Large intestine (tissue), 3 donors: ENCODE measurements around the gene CDKL5. TPM values are rescaled to one million over a fixed set of nuclear protein-coding genes. Genes with fewer than 3 reads are reported as not detected.

ENCODE experiments used
- DNase-seq, 2 donors: peaks; one replicate each; pipeline versions ENCODE4 v3.0.0 to v3.0.0-alpha.2; 2013
- H3K27ac ChIP-seq: one replicate; pipeline ENCODE4 v1.5.1; 2013; ENCODE audit warnings: low read length
- H3K27me3 ChIP-seq: 2 replicates; pipeline ENCODE4 v1.6.1; 2013; ENCODE audit warnings: low read length; ENCODE audit not compliant: control insufficient read depth, insufficient read depth
- H3K36me3 ChIP-seq: 2 replicates; pipeline ENCODE4 v1.6.1; 2013; ENCODE audit warnings: low read length; ENCODE audit not compliant: control insufficient read depth, insufficient read depth
- H3K4me1 ChIP-seq: one replicate; pipeline ENCODE4 v1.6.1; 2013; ENCODE audit warnings: low read length; ENCODE audit not compliant: control insufficient read depth, insufficient read depth
- H3K4me3 ChIP-seq: one replicate; pipeline ENCODE4 v1.5.1; 2013; ENCODE audit warnings: low read length
- H3K9me3 ChIP-seq: one replicate; pipeline ENCODE4 v1.6.1; 2013; ENCODE audit warnings: mild to moderate bottlenecking, low read depth, low read length, moderate library complexity; ENCODE audit not compliant: control insufficient read depth
- WGBS: methylation state at CpG from one replicate; pipeline ENCODE4 v1.1.5; 2013; ENCODE audit warnings: low lambda C conversion rate; ENCODE audit not compliant: insufficient coverage; 5-methylcytosine and 5-hydroxymethylcytosine counted together
- polyA plus RNA-seq: library from polyadenylated mRNA; unstranded; fragments of 120-200 nt; gene quantifications from one replicate; pipeline ENCODE4 v1.2.1, GENCODE V29; 2013

CDKL5 gene
- polyA plus RNA-seq, 1 donor = 5.0 TPM

DNA sequence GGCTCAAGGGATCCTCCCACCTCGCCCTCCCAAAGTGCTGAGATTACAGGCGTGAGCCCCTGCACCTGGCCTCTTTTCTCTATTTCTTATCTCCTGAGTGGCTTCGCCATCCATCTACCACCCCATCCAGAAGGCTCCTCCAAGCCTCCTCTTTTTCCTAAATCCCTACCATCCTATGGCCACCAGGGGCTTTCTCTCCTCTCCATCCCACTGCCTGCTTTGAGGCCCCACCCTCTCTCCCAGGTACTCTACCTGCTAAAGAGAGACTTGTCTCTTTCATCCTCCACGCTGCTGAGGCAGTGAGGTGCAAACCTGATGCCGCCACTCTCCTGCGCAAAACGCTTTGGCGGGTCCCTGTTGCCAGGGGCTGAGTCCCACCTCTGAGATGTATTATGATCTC is 239.5 kb downstream of the CDKL5 start:
- Histone ChIP-seq H3K4me3 (no peak overlapping the region), H3K27ac (no peak overlapping the region), H3K9me3 (no peaks in the 10 kb centered on the region), H3K36me3 (no peaks in the 10 kb centered on the region), H3K27me3 (no peaks in the 10 kb centered on the region), H3K4me1 (peaks cover 2% of the 10 kb centered on the region)
- DNase-seq = no peak
- no CpG with 5 or more reads among the region's 8 CpGs for WGBS

DNA sequence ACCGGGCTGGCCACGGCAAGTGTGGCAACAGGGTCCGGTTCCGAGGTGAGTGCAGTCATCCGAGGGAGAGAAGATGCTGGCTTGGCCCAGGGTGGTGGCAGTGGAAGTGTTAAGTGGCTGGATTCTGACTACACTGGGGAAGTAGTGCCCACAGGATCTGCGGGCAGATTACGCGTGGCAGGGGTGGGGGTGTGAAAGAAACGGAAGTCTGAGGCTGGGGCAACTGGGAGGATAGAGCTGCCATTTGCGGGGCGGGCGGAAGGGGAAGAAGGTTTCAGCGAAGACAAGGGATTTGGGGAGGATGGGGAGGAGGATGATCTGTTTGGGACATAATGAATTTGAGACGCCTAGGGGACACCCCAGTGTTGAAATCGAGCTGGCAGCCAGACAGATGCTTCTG is 241.2 kb downstream of the CDKL5 start:
- no peaks in the 10 kb centered on the region for H3K9me3 ChIP-seq
- WGBS = no CpG with 5 or more reads among the region's 15 CpGs
- no peak overlapping the region for H3K4me3 ChIP-seq
- no peak for DNase-seq
- peaks cover 2% of the 10 kb centered on the region for H3K4me1 ChIP-seq
- no peaks in the 10 kb centered on the region for H3K36me3 ChIP-seq
- H3K27ac ChIP-seq = no peak overlapping the region
- no peaks in the 10 kb centered on the region for H3K27me3 ChIP-seq

DNA sequence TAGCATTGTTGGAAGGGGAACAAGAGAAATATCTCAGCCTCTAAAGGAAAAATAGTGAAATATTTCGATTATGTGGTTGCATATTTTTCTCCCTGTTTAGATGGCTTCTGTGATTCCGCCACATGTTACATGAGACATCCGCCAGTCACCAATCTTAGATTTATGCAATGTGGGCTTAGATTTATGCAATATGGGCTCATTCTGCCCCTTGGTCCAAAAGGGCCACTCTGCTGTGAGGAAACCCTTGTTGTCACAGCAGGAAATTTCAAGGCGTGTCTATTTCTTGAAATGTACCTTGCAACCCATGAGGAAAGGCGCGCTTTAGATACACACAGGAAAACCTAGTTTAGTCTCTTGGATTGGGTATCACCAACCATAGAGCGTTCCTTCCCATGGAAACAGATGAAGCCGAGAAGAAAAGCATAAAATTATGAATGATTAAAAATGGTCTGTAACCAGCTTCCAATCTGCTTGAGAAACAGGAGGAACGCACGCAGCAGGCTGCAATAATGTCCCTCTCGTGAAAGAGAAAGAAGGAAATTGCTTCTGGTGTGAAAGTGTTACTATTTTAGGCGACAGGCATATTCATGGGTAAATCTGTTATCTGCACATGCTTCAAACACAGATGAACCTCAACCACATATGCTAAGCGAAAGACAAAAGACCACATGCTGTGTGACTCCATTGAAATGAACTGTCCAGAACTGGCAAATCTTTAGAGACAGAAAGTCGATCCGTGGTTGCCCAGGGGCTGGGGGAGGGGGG is 242.8 kb downstream of the CDKL5 start:
- Histone ChIP-seq H3K9me3 (no peaks in the 10 kb centered on the region), H3K27ac (peak overlapping the region; percentile 33), H3K27me3 (no peaks in the 10 kb centered on the region), H3K4me1 (peaks cover 2% of the 10 kb centered on the region), H3K4me3 (no peak overlapping the region), H3K36me3 (no peaks in the 10 kb centered on the region)
- 83% methylated on average over 1 of the region's 15 CpGs for WGBS
- peak; percentile 54 to 69 for DNase-seq

DNA sequence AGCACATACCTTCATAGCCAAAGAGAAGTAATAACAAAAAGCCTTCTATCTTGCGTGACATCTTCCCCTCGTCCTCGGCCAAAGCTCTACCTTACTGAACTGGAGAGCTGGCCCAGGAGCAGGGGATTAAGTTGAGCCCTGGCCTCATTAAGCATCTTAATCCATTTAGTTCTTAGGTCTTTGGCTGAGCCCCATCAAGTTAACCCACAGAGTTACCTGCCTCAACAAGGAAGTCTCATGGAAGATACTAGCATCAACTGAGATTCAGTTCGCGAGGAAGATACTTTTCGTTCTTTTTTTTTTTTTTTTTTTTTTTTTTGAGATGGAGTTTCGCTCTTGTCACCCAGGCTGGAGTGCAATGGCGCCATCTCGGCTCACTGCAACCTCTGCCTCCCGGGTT is 246.6 kb downstream of the CDKL5 start, which contains the start of gene RS1:
Gene RS1 (minus strand): TSS at position 101 of the 400 bp plus-strand sequence. CDS start 40 bp downstream, at position 61.
- Histone ChIP-seq H3K4me3 (no peak within 1 kb of the TSS), H3K9me3 (no peaks in the 10 kb centered on the region)
- no CpG with 5 or more reads among the region's 10 CpGs for WGBS

DNA sequence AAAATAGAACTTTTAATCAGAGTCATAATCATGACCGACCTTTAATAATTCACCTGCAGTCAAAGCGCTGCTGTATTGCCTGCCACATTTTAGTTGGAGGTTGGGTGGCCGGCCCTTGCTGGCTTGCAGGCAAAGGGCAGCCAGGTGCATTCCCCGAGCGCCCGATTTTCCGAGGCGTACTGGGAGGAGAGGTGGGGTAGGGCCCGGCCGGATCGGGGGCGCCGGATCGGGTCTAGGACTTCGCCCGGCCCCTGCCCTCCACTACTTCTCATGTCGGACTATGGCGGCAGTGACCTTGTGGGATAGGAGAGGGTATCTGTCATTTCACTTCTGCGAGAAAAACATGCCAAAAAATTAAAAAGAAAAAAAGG is 249.0 kb downstream of the CDKL5 start:
- DNase-seq = peak in 1 of 2 donors; percentile 57
- H3K9me3 ChIP-seq = no peaks in the 10 kb centered on the region
- peaks cover 2% of the 10 kb centered on the region for H3K4me1 ChIP-seq
- no peaks in the 10 kb centered on the region for H3K36me3 ChIP-seq
- peak overlapping the region; percentile 13 for H3K27ac ChIP-seq
- WGBS = no CpG with 5 or more reads among the region's 19 CpGs
- H3K4me3 ChIP-seq = peak overlapping the region; percentile 79
- H3K27me3 ChIP-seq = no peaks in the 10 kb centered on the region

More for the DNA sequence above, 246.6 kb downstream of the CDKL5 start, which contains the start of gene RS1:
- no peaks in the 10 kb centered on the region for H3K36me3 ChIP-seq
- no peak within 1 kb of the TSS for H3K27ac ChIP-seq
- H3K27me3 ChIP-seq = no peaks in the 10 kb centered on the region
- DNase-seq = no peak
- peaks cover 2% of the 10 kb centered on the region for H3K4me1 ChIP-seq

DNA sequence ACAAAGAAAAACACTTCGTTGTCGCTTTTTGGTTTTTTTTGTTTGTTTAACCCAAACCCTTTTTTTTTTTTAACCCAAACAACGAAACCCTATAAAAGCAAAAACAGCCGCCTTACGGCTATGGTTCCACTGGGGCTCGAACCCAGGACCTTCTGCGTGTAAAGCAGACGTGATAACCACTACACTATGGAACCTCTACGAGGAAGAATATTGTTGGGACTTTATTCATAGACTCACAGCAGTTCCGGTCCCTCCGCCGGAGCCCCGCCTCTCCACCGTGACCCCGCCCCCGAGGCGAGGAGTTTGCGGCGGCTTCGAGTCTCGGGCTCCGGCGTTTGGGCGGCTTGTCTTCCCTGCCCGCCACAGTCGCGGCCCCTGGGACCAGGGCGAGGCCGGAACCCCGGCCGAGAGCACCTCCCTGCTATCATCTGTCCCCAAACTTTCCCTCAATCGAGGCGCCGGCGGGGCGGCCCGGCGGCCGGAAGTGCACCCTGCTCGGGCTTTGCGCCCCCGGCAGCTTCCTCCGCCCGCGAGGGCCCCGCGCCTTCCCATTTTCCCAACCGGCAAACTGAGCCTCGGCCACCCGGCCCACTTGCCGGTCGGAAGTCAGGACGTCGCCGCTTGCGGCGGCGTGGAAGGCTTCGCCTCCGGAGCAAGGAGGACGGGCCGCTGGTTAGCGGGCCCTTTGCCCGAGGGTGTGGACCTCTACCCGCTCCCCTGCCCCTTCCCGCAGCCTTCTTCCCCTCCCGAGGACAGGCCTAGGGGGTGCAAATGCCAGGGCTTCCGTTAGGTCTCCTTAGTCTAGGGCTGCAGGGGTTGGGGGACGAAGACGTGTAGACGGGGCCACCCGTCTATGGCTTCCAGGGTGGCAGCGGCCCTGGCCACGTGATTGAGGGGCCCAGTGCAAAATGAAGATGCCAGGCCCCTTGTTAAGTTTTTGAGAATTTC is 249.7 kb downstream of the CDKL5 start:
- Histone ChIP-seq H3K4me3 (peak overlapping the region; percentile 79), H3K4me1 (no peaks in the 10 kb centered on the region), H3K27ac (peak overlapping the region; percentile 62), H3K9me3 (no peaks in the 10 kb centered on the region), H3K36me3 (no peaks in the 10 kb centered on the region), H3K27me3 (no peaks in the 10 kb centered on the region)
- no CpG with 5 or more reads among the region's 74 CpGs for WGBS
- DNase-seq = peak; percentile 61 to 78

DNA sequence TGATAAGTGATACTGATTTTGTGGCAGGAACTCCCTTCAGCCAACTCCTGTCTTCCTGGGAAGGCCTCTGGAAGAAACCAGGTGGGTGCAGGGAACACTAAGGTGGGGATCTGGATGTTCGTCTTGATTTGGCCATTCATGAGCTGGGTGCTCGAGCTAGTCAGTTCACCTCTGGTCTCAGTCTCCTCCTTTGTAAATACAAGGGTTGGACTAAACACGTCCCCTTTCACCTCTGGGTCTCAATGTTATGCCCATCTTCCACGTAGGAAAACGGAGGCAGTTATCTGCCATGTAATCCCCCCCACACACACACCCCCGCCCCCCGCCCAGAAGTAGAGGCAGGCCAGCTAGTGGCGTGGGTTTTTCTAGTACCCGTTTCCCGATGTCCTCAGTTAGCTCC is 250.6 kb downstream of the CDKL5 start:
- Histone ChIP-seq H3K4me1 (no peaks in the 10 kb centered on the region), H3K9me3 (no peaks in the 10 kb centered on the region), H3K36me3 (no peaks in the 10 kb centered on the region), H3K4me3 (no peak overlapping the region), H3K27me3 (no peaks in the 10 kb centered on the region), H3K27ac (no peak overlapping the region)
- DNase-seq = no peak
- no CpG with 5 or more reads among the region's 10 CpGs for WGBS

DNA sequence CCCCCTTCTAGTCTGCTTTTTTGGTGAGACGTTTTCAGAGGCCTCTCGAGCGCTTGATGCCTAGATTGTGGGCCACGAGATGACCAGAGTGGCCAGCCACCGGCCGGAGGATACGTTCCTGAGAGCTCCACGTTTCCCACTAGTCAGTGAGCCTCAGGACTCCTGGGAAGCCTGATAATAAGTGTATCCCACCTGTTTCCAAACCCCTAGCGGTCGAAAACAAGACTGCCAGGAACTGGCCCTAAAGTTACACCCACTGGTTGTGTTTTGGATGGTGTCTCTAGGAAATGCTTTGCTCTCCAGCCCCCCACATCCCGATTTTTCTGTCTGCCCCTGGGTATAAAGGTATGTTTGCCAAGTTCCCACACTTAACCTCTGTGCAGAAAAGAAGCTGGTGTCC is 251.1 kb downstream of the CDKL5 start:
- Histone ChIP-seq H3K9me3 (no peaks in the 10 kb centered on the region), H3K36me3 (no peaks in the 10 kb centered on the region), H3K4me3 (no peak overlapping the region), H3K4me1 (no peaks in the 10 kb centered on the region), H3K27ac (no peak overlapping the region), H3K27me3 (no peaks in the 10 kb centered on the region)
- peak in 1 of 2 donors; percentile 13 for DNase-seq
- WGBS = no CpG with 5 or more reads among the region's 11 CpGs

DNA sequence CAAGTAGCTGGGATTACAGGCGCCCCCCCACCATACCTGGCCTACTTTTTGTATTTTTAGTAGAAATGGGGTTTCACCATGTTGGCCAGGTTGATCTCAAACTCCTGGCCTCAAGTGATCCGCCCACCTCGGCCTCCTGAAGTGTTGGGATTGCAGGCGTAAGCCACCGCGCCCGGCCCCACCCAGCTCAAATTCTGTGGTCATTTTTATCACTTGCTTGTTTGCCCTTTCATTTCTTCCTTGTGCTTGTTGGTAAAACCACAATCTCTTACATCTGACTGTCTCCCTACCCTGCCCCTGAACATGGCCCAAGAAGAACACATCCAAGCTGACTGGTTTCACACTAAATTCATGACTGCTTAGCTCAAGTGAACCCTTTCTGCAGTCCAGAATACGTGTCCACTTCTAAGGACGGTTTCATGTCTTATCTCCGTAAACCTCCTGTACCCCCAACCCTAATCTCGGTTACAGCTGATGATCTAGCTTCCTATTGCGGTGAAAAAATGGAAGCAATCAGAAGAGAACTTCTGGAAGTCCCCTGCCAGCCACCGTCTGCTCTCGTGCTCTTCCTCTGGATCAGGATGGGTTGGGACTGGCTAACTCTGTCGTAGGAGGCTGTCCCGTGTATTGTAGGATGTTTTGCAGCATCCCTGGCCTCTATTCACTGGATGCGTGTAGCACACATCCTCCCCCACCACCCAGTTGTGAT is 251.9 kb downstream of the CDKL5 start:
- Histone ChIP-seq H3K9me3 (no peaks in the 10 kb centered on the region), H3K27me3 (no peaks in the 10 kb centered on the region), H3K4me1 (no peaks in the 10 kb centered on the region), H3K27ac (no peak overlapping the region), H3K4me3 (no peak overlapping the region), H3K36me3 (no peaks in the 10 kb centered on the region)
- WGBS = no CpG with 5 or more reads among the region's 17 CpGs
- no peak for DNase-seq

DNA sequence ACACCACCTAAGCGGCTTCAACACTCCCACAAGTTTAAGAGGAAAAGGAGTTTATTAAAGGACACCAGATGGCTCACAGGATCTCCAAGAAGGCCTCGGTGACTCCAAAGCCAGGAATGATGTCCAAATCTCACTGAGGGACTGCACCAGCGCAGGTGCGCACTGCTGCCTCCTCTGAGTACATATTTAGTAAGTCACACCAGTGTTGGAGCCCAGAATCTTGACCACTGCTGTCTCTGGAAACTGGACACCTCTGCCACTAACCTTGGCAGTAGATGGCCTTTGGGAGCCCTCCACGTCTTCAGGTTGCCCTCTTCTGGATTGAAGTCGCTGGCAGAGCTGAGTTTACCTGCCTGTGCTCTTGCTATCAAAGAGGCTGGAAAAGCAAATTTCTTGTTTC is 256.6 kb downstream of the CDKL5 start:
- Histone ChIP-seq H3K27me3 (no peaks in the 10 kb centered on the region), H3K36me3 (no peaks in the 10 kb centered on the region), H3K27ac (no peak overlapping the region), H3K4me1 (no peaks in the 10 kb centered on the region), H3K9me3 (no peaks in the 10 kb centered on the region), H3K4me3 (no peak overlapping the region)
- DNase-seq = no peak
- no CpG with 5 or more reads among the region's 6 CpGs for WGBS
